ENCODE measurements around the gene FAM13C.
"Not testable (repeated sequence)": the region's sequence is repeated elsewhere in the genome, so short reads cannot be mapped to it uniquely, and the experiment has no call there.

FAM13C gene

GRCh38 chr10:59239108-59239507 lies 123.2 kb downstream of the FAM13C start:
- H3K27me3 Mint-ChIP-seq; H3K36me3 Mint-ChIP-seq; H3K9me3 Mint-ChIP-seq; H3K27ac Mint-ChIP-seq; DNase-seq (ENCODE audit: low spot score in 2 of 2); H3K4me3 Mint-ChIP-seq; H3K4me1 Mint-ChIP-seq; ATAC-seq (ENCODE audit: low read depth): not testable (repeated sequence)

GRCh38 chr10:59237775-59238174 lies 124.6 kb downstream of the FAM13C start:
- H3K4me1 Mint-ChIP-seq, result no peaks in the 10 kb centered on the region
- H3K36me3 Mint-ChIP-seq, result no peaks in the 10 kb centered on the region
- H3K27ac Mint-ChIP-seq, result no peak overlapping the region
- H3K4me3 Mint-ChIP-seq, result no peak overlapping the region
- no peaks in the 10 kb centered on the region for H3K9me3 Mint-ChIP-seq
- DNase-seq (ENCODE audit: low spot score in 2 of 2) (no peak), ATAC-seq (ENCODE audit: low read depth) (no peak)
- H3K27me3 Mint-ChIP-seq, result peaks cover 4% of the 10 kb centered on the region

- H3K27me3 Mint-ChIP-seq, result peaks cover 2% of the 10 kb centered on the region
- no peak overlapping the region for H3K4me3 Mint-ChIP-seq
- ATAC-seq (ENCODE audit: low read depth) (no peak), DNase-seq (ENCODE audit: low spot score in 2 of 2) (no peak)
- no peaks in the 10 kb centered on the region for H3K4me1 Mint-ChIP-seq
- no peaks in the 10 kb centered on the region for H3K9me3 Mint-ChIP-seq
- H3K36me3 Mint-ChIP-seq, result no peaks in the 10 kb centered on the region
- H3K27ac Mint-ChIP-seq, result no peak overlapping the region
Observed at GRCh38 chr10:59236064-59236697, 126.2 kb downstream of the FAM13C start.

- no peaks in the 10 kb centered on the region for H3K9me3 Mint-ChIP-seq
- no peak for ATAC-seq (ENCODE audit: low read depth)
- DNase-seq (ENCODE audit: low spot score in 2 of 2), result no peak
Observed at GRCh38 chr10:59234816-59235429, 127.4 kb downstream of the FAM13C start.

DNA sequence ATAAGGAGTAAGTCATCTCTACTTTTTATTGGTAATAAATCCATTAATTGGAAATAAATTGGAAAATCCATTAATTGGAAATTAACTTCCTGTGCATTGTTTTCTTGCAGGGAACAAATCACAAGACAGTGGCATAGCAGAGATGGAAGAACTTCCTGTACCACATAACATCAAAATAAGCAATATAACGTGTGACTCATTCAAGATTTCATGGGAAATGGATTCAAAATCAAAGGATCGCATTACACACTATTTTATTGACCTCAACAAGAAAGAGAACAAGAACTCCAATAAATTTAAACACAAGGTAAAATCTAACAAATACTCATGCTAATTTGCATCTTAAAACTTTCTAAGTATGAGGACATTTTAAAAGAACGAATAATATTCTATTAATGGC lies 128.2 kb downstream of the FAM13C start:
- H3K9me3 Mint-ChIP-seq, result no peaks in the 10 kb centered on the region
- H3K27ac Mint-ChIP-seq, result no peak overlapping the region
- DNase-seq (ENCODE audit: low spot score in 2 of 2) (no peak), ATAC-seq (ENCODE audit: low read depth) (no peak)
- peaks cover 2% of the 10 kb centered on the region for H3K27me3 Mint-ChIP-seq
- H3K4me3 Mint-ChIP-seq, result no peak overlapping the region
- H3K4me1 Mint-ChIP-seq, result no peaks in the 10 kb centered on the region
- H3K36me3 Mint-ChIP-seq, result no peaks in the 10 kb centered on the region

More at GRCh38 chr10:59234816-59235429, 127.4 kb downstream of the FAM13C start:
- H3K27ac Mint-ChIP-seq, result no peak overlapping the region
- no peaks in the 10 kb centered on the region for H3K4me1 Mint-ChIP-seq
- no peaks in the 10 kb centered on the region for H3K36me3 Mint-ChIP-seq
- peaks cover 2% of the 10 kb centered on the region for H3K27me3 Mint-ChIP-seq
- H3K4me3 Mint-ChIP-seq, result no peak overlapping the region

DNA sequence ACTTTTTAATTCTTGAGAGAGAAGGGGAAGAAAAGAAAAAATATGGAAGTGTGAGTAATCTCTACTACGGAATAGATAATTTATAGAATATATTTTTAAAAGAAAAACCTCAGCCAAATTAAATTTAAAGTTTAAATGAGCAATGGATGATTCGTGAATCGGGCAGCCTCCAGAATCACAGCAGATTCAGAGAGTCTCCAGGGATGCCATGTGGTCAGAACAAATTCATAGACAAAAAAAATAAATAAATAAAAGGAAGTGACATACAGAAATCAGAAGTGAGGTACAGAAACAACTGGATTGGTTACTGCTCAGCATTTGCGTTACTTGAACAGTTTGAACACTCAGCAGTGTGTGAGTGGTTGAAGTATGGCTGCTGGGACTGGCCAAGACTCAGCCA lies 132.9 kb downstream of the FAM13C start:
- Mint-ChIP-seq H3K27me3 (no peaks in the 10 kb centered on the region), H3K27ac (no peak overlapping the region), H3K4me3 (no peak overlapping the region), H3K9me3 (no peaks in the 10 kb centered on the region), H3K4me1 (no peaks in the 10 kb centered on the region), H3K36me3 (no peaks in the 10 kb centered on the region)
- DNase-seq (ENCODE audit: low spot score in 2 of 2) (no peak), ATAC-seq (ENCODE audit: low read depth) (no peak)

DNA sequence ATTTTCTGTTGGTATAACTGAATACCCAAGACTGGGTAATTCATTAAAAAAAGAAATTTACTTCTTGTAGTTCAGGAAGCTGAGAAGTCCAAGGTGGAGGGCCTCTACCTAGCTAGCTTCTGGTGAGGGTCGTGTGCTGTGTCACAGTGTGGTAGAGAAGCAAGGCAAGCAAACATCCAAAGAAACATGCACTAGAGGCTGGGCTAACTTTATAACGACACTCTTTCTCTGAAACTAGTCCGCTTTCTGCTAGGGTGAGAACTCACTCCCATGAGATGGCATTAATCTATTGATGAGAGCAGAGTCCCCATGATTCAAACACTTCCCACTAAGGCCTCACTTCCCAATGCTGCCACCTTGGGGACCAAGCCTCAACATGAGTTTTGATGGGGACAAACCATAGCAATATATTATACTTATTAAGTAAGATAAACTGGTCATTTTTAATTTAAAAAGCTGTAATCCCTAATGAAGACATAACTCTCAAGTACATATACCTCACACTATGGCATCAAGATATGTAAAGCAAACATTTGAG lies 135.1 kb downstream of the FAM13C start:
- DNase-seq (ENCODE audit: low spot score in 2 of 2) (no peak), ATAC-seq (ENCODE audit: low read depth) (no peak)
- Mint-ChIP-seq H3K27me3 (no peaks in the 10 kb centered on the region), H3K9me3 (no peaks in the 10 kb centered on the region), H3K4me3 (no peak overlapping the region), H3K4me1 (no peaks in the 10 kb centered on the region), H3K36me3 (no peaks in the 10 kb centered on the region), H3K27ac (no peak overlapping the region)

GRCh38 chr10:59225211-59225610 lies 137.1 kb downstream of the FAM13C start:
- ATAC-seq (ENCODE audit: low read depth), result no peak
- Mint-ChIP-seq H3K4me1 (no peaks in the 10 kb centered on the region), H3K27ac (no peak overlapping the region)

GRCh38 chr10:59223597-59223996 lies 138.8 kb downstream of the FAM13C start:
- not testable (repeated sequence) for H3K4me3 Mint-ChIP-seq; H3K4me1 Mint-ChIP-seq; H3K27ac Mint-ChIP-seq; H3K27me3 Mint-ChIP-seq; H3K9me3 Mint-ChIP-seq; H3K36me3 Mint-ChIP-seq; ATAC-seq (ENCODE audit: low read depth); DNase-seq (ENCODE audit: low spot score in 2 of 2)

More at GRCh38 chr10:59225211-59225610, 137.1 kb downstream of the FAM13C start:
- H3K4me3 Mint-ChIP-seq, result no peak overlapping the region
- no peaks in the 10 kb centered on the region for H3K9me3 Mint-ChIP-seq
- H3K36me3 Mint-ChIP-seq, result no peaks in the 10 kb centered on the region
- no peak for DNase-seq (ENCODE audit: low spot score in 2 of 2)
- no peaks in the 10 kb centered on the region for H3K27me3 Mint-ChIP-seq

DNA sequence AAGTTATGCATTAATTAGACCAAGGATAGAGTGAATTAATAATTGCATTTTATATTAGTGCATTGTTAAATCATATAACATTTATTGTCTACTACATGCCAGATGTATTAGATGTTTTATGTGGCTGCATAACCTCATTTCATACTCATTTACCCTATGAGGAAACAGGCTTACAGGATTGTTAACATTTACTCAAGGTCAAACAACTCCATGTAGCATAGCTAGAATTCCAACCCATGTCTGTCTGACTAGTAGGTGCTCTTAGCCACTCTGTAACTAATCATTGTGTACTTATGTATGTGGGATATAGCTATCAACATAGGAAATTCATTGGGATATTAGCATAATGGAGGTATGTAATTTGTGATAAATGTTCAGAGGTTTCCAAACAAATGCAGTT lies 139.6 kb downstream of the FAM13C start:
- Mint-ChIP-seq H3K27ac (no peak overlapping the region), H3K4me3 (no peak overlapping the region), H3K27me3 (no peaks in the 10 kb centered on the region), H3K9me3 (no peaks in the 10 kb centered on the region), H3K4me1 (no peaks in the 10 kb centered on the region), H3K36me3 (no peaks in the 10 kb centered on the region)
- DNase-seq (ENCODE audit: low spot score in 2 of 2) (no peak), ATAC-seq (ENCODE audit: low read depth) (no peak)

GRCh38 chr10:59216178-59216869 lies 146.0 kb downstream of the FAM13C start:
- Mint-ChIP-seq H3K9me3 (no peaks in the 10 kb centered on the region), H3K4me1 (no peaks in the 10 kb centered on the region), H3K36me3 (no peaks in the 10 kb centered on the region), H3K27ac (no peak overlapping the region), H3K27me3 (no peaks in the 10 kb centered on the region), H3K4me3 (no peak overlapping the region)
- DNase-seq (ENCODE audit: low spot score in 2 of 2), result no peak
- no peak for ATAC-seq (ENCODE audit: low read depth)

DNA sequence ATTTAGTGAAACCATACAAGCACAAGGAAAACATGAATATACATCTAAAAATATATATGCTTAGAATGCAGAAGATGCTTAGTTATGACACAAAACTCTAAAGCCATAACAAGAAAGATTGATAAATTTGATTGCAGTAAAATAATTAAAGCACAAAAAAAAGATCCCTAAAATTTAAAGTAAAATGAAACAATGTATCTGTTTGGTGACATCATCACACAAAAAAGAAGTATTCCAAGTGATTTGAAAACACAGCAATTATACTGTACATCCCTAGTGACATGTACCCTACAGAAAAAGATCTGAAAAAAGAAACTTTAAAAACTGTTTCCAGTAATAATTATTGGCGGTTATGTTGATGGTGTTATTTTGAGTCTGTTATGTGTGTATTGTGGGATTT lies 148.2 kb downstream of the FAM13C start:
- Mint-ChIP-seq H3K27ac (no peak overlapping the region), H3K4me1 (no peaks in the 10 kb centered on the region), H3K4me3 (no peak overlapping the region), H3K27me3 (no peaks in the 10 kb centered on the region), H3K9me3 (no peaks in the 10 kb centered on the region), H3K36me3 (no peaks in the 10 kb centered on the region)
- ATAC-seq (ENCODE audit: low read depth) (no peak), DNase-seq (ENCODE audit: low spot score in 2 of 2) (no peak)

GRCh38 chr10:59212301-59212798 lies 150.0 kb downstream of the FAM13C start:
- H3K27ac Mint-ChIP-seq, result no peak overlapping the region
- H3K36me3 Mint-ChIP-seq, result no peaks in the 10 kb centered on the region
- H3K4me1 Mint-ChIP-seq, result no peaks in the 10 kb centered on the region
- no peak overlapping the region for H3K4me3 Mint-ChIP-seq
- H3K9me3 Mint-ChIP-seq, result peaks cover 2% of the 10 kb centered on the region
- no peak for ATAC-seq (ENCODE audit: low read depth)
- DNase-seq (ENCODE audit: low spot score in 2 of 2), result no peak
- no peaks in the 10 kb centered on the region for H3K27me3 Mint-ChIP-seq

- Mint-ChIP-seq H3K4me1 (no peaks in the 10 kb centered on the region), H3K36me3 (no peaks in the 10 kb centered on the region), H3K27ac (no peak overlapping the region), H3K9me3 (peaks cover 2% of the 10 kb centered on the region), H3K27me3 (no peaks in the 10 kb centered on the region), H3K4me3 (no peak overlapping the region)
- DNase-seq (ENCODE audit: low spot score in 2 of 2), result no peak
- ATAC-seq (ENCODE audit: low read depth), result no peak
Observed at GRCh38 chr10:59206204-59206720, 156.1 kb downstream of the FAM13C start.
